GM21515 (cell line): Measurements from ENCODE around the gene NDST1.

Experiments
- ATAC-seq: cut with Tn5 transposase; IDR thresholded peaks from one replicate; pipeline ENCODE4 v1.9.1; 2021; ENCODE audit not compliant: unreplicated experiment

The NDST1 gene

DNA sequence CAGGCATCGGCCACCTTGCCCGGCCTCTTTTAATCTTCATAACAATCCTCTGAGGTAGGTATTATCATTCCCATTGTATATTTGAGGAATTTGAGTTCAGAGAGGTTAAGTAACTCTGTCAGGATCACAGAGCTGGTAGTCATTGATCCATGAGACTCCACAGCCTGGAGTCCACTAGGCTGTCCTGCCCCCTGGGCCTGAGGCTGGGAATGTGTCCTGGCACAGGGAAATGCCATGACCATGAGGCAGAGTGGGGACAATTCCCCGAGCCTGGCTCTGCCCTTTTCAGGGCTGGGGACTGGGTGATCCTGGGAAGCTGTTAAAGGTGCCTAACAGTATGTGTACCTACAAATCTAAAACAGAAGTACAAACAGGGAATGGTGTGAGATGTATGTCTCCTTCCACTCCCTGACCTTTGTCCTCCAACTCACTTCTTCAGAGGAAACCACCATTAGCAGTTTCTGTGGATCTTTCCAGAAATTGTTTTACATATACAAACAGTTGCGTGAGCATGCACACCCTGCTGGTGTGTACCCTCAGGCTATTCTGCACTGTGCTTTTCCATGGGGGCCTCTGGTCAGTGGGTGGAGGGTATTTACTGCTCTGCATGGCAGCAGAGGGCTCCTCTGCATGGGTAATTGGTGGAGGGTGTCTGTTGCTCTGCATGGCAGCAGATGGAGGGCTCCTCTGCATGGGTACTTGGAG is 53.8 kb downstream of the NDST1 start:
- ATAC-seq = no peak

DNA sequence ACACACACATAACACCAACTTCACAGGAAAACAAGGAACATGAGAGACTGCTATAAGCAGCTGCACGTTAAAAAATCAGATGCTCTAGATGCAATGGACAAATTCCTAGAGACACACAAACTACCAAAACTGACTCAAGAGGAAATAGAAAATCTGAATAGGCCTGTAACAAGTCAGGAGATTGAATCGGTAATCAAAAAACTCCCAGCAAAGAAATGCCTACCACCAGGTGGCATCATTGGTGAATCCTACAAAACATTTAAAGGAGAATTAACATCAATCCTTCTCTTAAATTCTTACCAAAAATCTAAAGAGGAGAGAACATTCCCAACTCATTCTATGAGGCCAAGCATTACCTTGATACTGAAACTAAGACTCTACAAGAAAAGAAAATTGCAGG is 54.9 kb downstream of the NDST1 start:
- no peak for ATAC-seq

DNA sequence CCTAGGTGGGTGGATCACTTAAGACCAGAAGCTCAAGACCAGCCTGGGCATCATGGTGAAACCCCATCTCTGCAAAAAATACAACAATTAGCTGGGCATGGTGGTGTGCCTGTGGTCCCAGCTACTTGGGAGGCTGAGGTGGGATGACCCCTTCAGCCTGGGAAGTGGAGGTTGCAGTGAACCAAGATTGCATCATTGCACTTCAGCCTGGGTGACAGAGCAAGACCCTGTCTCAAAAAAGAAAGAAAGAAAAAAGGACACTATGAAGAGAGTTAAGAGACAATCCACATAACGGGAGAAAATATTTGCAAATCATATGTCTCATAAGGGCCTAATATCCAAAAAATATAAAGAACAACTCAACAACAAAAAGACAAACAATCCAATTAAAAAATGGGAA is 57.9 kb downstream of the NDST1 start:
- ATAC-seq = no peak

DNA sequence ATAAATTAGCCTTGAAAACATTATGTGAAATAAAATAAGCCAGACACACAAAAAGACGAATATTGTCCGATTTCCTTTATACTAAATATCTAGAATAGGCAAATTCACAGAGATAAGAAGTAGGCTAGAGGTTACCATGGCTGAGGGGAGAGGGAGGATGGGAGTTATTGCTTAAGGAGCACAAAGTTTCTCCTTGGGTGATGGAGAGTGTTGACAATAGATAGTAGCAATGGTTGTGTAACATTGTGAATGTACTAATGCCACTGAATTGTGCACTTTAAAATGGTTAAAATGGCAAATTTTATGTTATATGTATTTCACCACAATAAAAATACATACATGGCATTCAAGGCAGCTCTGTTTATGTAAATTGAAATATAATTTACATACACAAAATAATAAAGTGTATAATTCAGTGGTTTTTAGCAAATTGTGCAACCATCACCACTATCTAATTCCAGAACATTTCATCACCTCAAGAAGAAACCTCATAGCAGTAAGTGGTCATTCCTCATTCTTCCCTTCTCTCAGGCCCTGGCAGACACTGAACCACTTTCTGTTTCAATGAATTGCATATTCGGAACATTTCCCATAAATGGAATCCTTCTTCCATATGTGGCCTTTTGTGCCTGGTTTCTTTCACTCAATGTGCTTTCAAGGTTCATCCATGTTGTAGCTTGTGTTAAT is 59.2 kb downstream of the NDST1 start:
- no peak for ATAC-seq

DNA sequence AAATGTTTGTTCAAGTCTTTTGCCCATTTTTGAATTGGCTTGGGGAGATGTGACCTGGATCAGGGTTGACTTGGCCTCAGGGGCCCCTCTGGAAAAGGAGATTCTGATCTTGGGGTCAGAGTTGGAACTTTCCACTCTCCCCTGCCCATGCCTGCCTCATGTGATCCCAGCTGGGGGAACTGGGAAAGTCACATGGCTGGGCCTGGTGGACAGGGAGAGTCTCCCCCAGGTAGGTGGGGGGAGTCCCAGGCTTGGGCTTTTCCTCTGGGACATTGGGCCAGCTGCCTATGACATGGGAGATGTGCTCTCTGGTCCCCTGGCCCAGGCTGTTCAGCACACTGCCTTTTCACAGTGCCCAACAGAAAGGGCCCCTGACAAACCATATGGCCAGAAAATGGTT is 60.7 kb downstream of the NDST1 start:
- no peak for ATAC-seq

DNA sequence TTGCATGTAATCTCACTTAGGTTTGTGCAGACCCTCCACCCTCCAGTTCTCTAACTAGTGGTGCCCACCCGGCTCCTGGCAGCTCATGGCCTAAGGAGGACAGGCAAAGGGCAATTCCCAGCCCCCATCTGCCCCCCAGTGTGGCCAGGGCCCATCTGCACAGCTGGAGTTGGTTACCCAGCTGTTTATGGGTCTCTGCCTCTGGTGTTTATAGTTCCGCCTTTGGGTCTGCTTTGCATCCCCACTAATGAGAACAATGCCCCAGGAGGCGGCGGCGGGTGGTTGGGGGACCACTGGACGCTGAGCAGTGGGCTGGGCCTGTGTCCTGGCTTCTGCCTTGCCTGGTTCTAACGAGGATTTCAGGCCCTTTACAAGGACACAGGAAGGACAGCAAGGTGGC is 62.4 kb downstream of the NDST1 start:
- no peak for ATAC-seq

DNA sequence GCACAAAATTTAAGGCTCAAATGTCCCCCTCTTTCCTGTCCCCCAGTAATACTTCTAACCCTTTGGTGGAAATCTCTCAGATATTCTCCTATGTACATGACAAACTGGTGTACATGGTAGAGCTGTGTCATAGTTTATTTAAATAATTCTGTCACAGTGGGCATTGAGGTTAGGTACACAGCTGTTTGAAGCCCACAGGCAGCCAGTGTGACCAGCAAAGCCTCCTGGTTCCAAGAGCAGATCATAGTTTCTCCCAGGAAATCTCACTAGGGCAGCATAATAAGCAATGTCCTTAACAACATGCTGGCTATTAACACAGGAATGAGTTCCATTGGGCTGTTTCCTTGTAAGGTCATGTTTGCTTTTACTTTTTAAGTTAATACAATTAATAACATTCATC is 63.9 kb downstream of the NDST1 start:
- ATAC-seq = no peak

DNA sequence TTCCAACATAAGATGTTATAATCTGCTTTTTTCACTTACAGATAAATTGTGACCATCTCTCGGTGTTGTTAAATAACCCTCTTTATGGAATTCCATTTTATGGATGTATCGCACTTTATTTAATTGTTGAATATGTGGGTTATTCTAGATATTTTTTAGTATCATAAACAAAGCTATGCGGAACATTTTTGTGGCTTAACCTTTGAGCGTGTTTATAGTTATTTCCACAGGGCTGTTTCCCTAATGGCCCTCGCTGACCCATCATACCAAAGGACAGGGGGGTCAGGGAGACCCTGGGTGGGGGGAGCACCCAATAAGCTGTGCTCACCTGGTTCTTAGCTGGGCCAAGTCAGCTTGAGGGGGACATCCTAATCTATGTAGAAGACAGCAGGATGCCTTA is 65.3 kb downstream of the NDST1 start:
- ATAC-seq = no peak

DNA sequence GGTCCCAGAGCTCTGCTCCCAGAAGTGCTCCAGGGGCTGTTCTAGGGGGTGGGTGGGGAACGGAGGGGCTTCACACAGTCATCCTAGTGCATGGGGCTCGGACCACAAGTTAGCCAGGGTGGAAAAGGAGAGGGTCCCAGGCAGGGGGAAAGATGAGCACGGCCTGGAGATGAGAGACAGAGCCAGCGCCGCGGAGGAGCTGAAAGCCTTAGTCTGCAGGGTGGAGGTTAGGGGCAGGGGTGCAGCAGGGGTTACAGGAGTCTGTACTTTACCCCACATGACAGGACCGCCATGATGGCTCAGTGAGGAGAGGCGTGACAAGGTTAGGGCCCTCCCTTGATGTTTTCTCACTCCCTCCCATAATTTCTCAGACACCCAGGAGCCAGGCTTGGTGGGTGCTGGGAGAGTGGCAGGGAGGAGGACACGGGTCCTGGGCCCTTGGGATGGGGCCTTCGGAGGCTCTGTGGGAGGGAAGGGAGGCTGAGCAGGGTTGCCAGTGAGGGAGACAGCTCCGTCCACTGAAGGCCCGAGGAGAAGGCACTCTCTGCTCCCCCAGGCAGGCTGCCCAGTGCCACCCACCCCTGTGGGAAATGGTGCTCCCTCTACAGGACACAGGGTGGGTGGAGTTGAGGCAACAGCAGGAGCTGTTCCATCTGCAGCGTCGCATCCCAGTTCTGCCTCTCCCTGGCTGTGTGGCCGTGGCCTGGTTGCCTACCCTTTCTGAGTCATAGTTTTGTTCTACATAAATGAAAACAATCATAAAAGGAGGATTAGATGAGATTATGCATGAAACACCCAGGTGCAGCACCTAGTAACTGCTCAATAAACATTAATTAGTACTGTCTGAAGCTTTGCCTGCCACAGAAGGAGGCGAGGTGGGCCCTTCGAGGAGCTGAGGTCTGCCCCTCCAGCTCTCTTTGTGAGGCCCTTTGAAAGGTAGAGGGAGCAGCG is 66.2 kb downstream of the NDST1 start:
- no peak for ATAC-seq

DNA sequence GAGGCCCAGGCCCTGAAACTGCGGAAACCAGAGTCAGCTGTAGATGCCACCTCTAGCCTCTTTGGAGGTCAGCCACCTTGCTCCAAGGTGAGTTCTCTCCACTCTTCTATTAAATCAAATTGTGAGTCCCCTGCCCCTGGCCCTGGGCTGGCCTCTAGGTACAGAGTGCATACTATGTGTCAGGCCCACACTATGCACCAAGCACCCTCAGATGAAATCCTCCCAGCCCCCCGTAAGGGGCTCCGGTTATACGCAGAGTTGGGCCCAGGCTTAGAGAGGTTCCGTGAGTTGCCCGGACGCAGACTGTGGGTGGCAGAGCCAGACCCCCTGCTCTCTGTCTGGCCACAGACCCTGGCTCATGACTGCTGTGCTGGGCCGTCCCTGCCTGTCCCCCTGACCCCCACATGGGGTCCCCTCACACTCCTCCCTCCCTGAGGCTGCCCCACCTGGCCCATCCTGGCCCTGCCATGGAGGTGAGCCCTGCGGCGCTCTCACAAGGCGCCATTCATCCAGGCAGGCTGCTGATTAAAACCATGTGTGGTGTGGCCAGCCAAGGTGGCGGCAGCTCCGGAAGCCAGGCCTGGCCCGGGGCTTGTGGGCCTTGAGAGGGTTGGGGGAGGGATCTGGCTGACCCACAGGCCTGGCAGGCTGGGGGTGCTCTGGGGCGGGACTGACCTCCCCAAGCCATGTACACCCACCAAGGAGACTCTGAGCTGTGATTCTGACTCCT is 67.1 kb downstream of the NDST1 start:
- ATAC-seq = no peak

DNA sequence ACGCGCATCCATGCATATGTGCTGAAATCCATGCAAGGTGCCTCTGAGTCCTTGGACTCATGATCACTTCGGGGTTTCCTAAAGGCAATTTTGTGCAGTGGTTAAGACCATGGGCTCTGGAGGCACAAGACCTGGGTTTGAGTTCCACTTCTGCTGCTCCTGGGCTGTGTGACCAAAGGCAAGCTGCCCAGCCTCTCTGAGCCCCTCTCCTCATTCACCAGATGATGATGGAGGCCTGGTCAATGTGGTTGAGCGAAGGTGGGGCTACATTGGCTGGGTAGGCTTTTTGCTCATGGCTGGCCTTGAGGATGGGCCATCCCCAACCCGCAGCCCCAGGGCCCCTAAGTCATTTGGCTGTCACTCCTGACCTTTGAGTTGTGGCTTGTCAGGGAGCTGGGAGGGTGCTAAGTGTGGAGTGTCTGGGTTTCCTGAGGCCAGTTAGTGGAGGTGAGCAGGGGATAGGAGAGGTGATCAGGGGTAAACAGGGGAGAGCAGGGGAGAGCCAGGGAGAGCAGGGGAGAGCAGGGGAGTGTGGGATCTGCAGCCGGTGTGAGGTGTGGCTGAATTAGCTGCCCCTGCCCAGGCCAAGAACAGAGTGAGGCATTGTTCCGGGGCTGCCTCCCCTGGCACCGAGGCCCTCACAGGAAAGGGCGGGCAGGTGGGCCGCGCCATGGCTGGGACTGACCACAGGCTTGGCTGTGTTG is 68.0 kb downstream of the NDST1 start:
- ATAC-seq = no peak

DNA sequence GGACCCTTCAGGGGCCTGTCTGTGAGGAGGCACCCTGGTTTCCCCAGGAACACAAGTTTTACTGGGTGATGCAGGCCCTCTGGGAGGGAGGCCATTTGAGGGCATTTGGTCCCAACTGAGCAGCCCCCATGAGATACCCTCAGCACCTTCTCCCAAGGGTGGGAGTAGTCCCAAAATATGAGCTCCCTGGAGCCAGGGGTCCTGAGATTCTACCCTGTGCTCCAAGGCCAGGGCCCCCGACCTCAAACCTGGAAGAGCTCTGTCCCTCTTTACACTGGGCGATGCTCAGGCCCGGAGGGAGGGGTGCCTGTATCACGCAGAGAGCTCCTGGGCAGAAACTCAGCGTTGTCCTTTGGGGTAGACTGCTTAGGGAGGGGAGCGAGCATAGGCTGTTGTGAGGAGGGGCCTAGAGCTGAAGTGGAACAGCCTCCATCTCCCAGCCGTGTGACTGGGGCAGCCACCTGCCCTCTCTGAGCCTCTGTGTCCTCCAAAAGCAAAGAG is 68.6 kb downstream of the NDST1 start:
- no peak for ATAC-seq

DNA sequence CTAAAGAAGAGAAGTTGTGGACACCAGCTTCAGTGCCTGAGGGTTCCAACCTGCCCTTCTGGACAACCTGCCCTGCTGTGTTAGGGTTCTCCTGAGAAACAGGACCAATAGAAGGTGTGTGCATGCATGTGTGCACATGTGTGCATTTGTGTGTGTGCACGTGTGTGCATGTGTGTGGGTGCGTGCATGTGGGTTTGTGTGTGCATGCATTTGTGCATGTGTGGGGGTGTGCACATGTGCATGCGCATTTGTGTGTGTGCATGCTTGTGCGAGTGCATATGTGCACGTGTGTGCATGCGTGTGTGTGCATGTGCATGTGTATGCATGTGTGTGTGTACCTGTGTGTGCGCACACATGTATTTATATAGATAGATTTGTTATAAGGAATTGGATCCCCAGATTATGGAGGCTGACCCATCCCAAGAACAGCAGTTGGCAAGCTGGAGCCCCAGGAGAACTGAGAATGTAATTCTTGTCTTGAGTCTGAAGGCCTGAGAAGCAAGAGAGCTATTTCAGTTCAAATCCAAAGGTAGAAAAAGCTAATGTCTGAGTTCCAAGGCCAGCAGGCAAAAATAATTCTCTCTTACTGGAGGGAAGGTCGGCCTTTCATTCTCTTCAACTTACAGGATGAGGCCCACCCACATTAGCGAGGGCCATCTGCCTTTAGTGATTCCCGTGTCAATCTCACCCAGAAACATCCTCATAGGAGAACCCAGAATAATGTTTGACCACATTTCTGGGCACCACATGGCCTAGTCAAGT is 69.6 kb downstream of the NDST1 start:
- no peak for ATAC-seq

DNA sequence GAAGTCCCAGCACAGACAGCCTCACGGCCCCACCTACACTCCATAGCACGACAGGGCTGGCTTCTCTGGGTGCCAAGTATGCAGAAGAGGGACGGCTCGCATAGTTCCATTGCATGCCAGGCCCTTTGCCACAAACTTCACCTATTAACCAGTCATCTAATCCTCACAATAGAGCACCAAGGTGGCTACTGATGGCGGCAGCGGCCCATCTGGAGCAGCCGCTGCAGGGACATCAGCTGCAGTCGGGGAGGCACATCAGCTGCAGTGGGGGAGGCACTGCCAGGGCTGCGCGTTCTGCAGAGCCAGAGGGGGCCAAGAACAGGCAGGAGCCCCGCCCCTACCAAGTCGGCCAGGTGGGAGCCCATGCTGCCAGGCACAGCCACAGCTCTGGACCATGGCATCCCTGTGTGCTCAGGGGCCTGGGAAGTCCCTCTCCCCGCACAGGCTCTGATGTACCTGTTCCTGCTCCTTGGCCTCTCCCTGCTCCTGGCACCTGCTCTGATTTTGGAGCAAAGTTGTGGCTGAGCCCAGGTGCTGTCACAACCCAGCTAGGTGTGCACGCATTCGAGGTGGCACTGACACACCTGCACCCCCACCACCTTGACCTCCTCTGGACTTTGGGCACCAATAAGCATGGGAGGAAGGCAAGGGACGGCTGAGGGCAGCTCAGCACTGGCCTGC is 71.0 kb downstream of the NDST1 start:
- ATAC-seq = no peak

DNA sequence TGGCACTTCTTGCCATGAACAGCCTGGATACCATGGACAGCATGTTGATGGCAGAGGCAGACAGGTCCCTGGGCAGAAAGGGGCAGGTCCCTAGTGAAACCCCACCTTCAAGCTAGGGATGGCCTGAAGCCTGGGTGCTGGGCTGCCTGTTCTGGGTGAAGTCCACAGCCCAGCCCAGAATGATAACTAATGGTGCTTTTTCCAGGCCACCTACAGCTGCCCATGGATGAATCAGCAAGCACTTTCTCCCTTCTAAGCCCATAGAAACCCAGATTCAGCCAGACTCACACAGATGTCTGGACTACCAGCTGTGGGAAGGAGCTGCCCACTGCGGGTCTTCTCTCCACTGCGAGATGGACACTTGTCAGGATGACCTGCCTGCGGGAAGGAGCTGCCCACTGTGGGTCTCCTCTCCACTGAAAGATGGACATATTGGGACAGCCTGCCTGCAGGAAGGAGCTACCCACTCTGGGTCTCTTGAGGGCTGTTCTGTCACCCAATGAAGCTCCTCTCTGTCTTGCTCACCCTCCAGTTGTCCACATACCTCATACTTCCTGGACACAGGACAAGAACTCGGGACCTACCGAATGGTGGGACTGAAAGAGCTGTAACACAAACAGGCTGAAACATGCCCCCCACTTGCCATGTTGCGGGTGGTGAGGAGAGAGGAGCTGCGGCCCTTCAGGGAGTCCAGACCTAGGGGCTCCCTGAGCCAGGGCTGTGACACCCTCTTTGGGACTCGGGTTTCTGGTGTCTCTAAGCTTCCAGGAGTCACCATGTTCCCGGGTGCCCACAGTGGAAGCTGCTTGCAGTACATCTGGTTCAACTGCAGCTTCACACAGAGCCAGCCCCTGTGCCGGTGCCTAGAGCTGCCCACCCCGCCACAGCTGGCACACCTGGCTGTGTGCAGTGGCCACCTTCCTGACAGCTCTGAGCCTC is 71.8 kb downstream of the NDST1 start:
- ATAC-seq = no peak

DNA sequence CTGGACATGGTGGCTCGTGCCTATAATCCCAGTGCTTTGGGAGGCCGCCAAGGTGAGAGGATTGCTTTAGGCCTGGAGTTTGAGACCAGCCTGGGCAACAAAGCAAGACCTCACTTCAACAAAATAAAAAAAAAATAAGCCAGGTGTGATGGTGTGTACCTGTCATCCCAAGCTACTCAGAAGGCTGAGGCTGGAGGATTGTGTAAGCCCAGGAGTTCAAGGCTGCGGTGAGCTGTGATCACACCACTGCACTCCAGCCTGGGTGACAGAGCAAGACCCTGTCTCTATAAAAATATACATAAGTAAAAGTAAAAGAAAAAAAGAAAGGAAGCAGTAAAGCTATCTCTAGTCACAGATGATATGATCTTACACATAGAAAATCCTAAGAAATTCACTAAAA is 73.0 kb downstream of the NDST1 start:
- no peak for ATAC-seq

DNA sequence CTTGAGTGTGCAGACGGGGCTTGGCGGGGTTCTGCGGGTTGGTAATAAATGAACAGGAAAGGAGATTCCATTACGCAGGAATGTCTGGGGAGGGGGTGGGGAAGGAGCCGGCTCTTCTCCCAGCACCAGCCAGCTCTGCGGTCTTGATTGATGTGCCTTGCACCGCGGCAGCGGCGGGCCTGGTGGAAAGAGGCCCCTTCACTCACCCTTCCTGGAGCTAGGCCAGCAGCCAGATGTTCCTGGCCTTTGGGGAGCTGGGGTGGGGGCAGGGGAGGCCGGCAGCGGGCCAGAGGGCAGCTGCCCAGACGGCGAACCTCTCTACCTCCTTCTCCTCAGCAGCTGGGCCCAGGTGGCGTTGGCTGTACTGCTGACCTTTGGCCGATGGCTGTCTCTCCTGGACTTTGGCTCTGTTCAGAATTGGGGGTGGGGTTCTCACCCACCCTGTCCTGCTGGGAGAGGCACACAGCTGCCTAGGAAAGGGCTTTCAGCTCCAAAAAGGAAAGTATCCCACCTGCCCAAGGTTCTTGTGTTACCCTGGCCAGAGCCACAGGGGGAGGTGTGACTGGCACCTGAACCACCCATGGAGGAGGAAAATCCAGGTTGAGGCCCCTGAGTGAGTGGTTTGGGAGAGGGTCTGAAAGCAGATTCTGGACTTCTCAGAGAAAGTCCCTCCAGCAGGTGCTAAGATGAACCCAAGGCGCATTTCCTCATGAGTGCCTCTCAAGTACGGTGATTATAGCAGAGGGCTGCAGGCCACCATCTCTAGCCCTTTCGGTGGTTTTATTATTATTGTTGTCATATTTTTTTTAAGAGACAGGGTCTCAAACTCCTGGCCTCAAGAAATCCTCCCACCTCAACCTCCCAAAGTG is 74.5 kb downstream of the NDST1 start:
- ATAC-seq = no peak
